Astrocyte (in vitro differentiated cells and primary cell): ENCODE data around the gene KY. TPM values are rescaled to one million over a fixed set of nuclear protein-coding genes. Genes with fewer than 3 reads are reported as not detected.

Experiments
- DNase-seq: peaks from one replicate; pipeline ENCODE4 v3.0.0-alpha.2; 2010; ENCODE audit warnings: low read depth
- FAIRE-seq: peaks from 2 replicates; lab custom pipeline; 2011; peaks lifted over from hg19 to GRCh38; lab: Jason Lieb, UNC
- H2AFZ ChIP-seq: 2 replicates; pipeline ENCODE4 v1.6.0; 2012; ENCODE audit warnings: low read depth, low read length, inconsistent platforms
- H3K27ac ChIP-seq: 2 replicates; pipeline ENCODE4 v1.5.1; 2011; ENCODE audit warnings: low read depth, low read length, inconsistent platforms
- H3K27me3 ChIP-seq: 2 replicates; pipeline ENCODE4 v1.6.0; 2011; ENCODE audit warnings: low read length, inconsistent platforms; ENCODE audit not compliant: insufficient read depth
- H3K36me3 ChIP-seq: 2 replicates; pipeline ENCODE4 v1.5.1; 2011; ENCODE audit warnings: low read length, inconsistent platforms; ENCODE audit not compliant: insufficient read depth
- H3K4me1 ChIP-seq: 2 replicates; pipeline ENCODE4 v1.5.1; 2011; ENCODE audit warnings: low read length, inconsistent platforms; ENCODE audit not compliant: insufficient read depth
- H3K4me2 ChIP-seq: 2 replicates; pipeline ENCODE4 v1.6.0; 2012; ENCODE audit warnings: low read length, inconsistent platforms
- H3K4me3 ChIP-seq: 2 replicates; pipeline ENCODE4 v1.5.1; 2011; ENCODE audit warnings: low read depth, mild to moderate bottlenecking, low read length, inconsistent platforms; ENCODE audit not compliant: insufficient read depth
- H3K79me2 ChIP-seq: 2 replicates; pipeline ENCODE4 v1.6.0; 2012; ENCODE audit warnings: mild to moderate bottlenecking, low read length, inconsistent platforms; ENCODE audit not compliant: insufficient read depth
- H3K9ac ChIP-seq: 2 replicates; pipeline ENCODE4 v1.6.0; 2012; ENCODE audit warnings: mild to moderate bottlenecking, low read length, inconsistent platforms
- H3K9me3 ChIP-seq: 2 replicates; pipeline ENCODE4 v1.5.1; 2012; ENCODE audit warnings: low read depth, mild to moderate bottlenecking, low read length, inconsistent platforms; ENCODE audit not compliant: insufficient read depth
- H4K20me1 ChIP-seq: 2 replicates; pipeline ENCODE4 v1.6.0; 2012; ENCODE audit warnings: low read length, inconsistent platforms; ENCODE audit not compliant: insufficient read depth
- H3K27ac Mint-ChIP-seq: one replicate; pipeline ENCODE4 v1.8.0; 2021; ENCODE audit warnings: mild to moderate bottlenecking, mixed read lengths; ENCODE audit not compliant: unreplicated experiment
- H3K27me3 Mint-ChIP-seq: one replicate; pipeline ENCODE4 v1.8.0; 2021; ENCODE audit warnings: low read depth, mixed read lengths; ENCODE audit not compliant: unreplicated experiment
- H3K36me3 Mint-ChIP-seq: one replicate; pipeline ENCODE4 v1.8.0; 2021; ENCODE audit warnings: low read depth, mixed read lengths; ENCODE audit not compliant: unreplicated experiment
- H3K4me1 Mint-ChIP-seq: one replicate; pipeline ENCODE4 v1.8.0; 2021; ENCODE audit warnings: low read depth, mixed read lengths; ENCODE audit not compliant: unreplicated experiment
- H3K4me3 Mint-ChIP-seq: one replicate; pipeline ENCODE4 v1.8.0; 2021; ENCODE audit warnings: mild to moderate bottlenecking, moderate library complexity, mixed read lengths; ENCODE audit not compliant: unreplicated experiment
- H3K9me3 Mint-ChIP-seq: one replicate; pipeline ENCODE4 v1.8.0; 2021; ENCODE audit warnings: mild to moderate bottlenecking, mixed read lengths; ENCODE audit not compliant: unreplicated experiment
- CTCF ChIP-seq: IDR thresholded peaks from 2 replicates; pipeline ENCODE4 v1.5.1; 2011; ENCODE audit warnings: low read depth, mild to moderate bottlenecking, inconsistent platforms, low read length, moderate library complexity; ENCODE audit not compliant: insufficient read depth
- EZH2 ChIP-seq: IDR thresholded peaks from 2 replicates; pipeline ENCODE4 v1.6.1; 2012; ENCODE audit warnings: mild to moderate bottlenecking, low read length, inconsistent platforms; ENCODE audit not compliant: insufficient read depth
- total RNA-seq: library from RNA; stranded (reverse); gene quantifications from 2 replicates; pipeline ENCODE4 v1.2.1, GENCODE V29; 2021

KY gene
- total RNA-seq, 1 donor from 2014 or later = 0.11 TPM

DNA sequence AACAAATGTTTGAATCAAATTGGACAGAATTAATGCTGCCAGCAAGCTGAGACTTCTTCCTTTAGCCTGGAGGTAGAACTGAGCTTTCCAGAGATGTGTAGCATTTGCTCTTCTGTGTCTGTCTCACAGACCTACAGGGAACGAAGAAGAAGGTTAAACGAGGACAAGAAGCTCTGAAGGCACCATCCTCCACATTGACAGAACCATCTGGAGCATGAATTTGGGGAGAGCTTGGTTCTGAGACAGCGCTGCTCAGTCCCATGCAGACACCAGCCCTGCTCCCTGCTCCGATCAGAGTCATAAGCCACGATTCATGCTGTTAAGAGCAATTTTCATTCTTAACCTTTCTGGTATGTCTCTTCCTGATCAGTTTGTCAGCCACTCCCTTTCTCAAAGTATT is 7.7 kb upstream of the KY start:
- Histone ChIP-seq H3K4me2 (no peak overlapping the region), H3K4me1 (no peaks in the 10 kb centered on the region), H3K9ac (no peak overlapping the region), H3K27ac (no peak overlapping the region), H2AFZ (no peak overlapping the region), H3K36me3 (no peaks in the 10 kb centered on the region), H4K20me1 (no peaks in the 10 kb centered on the region), H3K9me3 (no peaks in the 10 kb centered on the region), H3K27me3 (no peaks in the 10 kb centered on the region), H3K79me2 (no peaks in the 10 kb centered on the region), H3K4me3 (no peak overlapping the region)
- peaks cover 12% of the 10 kb centered on the region for H3K9me3 Mint-ChIP-seq
- no peak for DNase-seq
- no peak overlapping the region for H3K27ac Mint-ChIP-seq
- peaks cover 4% of the 10 kb centered on the region for H3K36me3 Mint-ChIP-seq
- peaks cover 45% of the 10 kb centered on the region for H3K27me3 Mint-ChIP-seq
- no peak for FAIRE-seq
- H3K4me1 Mint-ChIP-seq = peaks cover 5% of the 10 kb centered on the region
- H3K4me3 Mint-ChIP-seq = no peak overlapping the region
- TF ChIP-seq CTCF (no peak), EZH2 (no peak)

DNA sequence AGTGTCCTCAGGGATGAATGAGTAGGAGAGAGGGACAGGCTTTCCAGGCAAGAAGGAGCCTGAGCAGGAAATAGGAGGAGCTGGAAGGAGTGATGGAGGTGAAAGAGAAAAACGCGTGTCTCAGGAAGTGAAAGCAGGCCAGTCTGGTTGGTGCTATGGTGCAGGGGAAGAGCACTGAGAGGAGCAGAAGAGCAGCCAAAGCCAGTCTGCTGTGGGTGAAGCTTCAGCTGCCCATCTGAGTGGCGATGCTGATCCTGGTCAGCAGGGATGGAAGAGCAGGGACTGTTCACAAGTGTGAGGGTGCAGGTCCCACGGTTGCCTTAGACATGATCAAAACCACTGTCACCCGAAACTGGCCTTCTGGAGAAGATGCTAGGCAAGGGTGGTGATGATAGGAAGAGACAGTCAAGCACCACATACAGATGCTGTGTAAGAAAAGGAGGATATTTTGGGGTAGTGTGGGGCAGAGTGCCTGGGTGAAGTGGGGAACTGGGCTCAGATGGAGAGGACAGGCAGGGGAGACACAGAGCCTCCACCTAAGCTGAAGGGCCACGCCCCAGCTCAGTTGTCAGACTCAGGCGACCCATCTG is 5.5 kb upstream of the KY start:
- H3K27ac Mint-ChIP-seq = no peak overlapping the region
- Histone ChIP-seq H4K20me1 (no peaks in the 10 kb centered on the region), H3K27ac (no peak overlapping the region), H3K4me1 (peaks cover 13% of the 10 kb centered on the region), H3K79me2 (no peaks in the 10 kb centered on the region), H3K9me3 (no peaks in the 10 kb centered on the region), H3K27me3 (no peaks in the 10 kb centered on the region), H3K36me3 (no peaks in the 10 kb centered on the region), H2AFZ (no peak overlapping the region), H3K4me2 (no peak overlapping the region), H3K4me3 (no peak overlapping the region), H3K9ac (no peak overlapping the region)
- H3K4me3 Mint-ChIP-seq = no peak overlapping the region
- peaks cover 2% of the 10 kb centered on the region for H3K4me1 Mint-ChIP-seq
- DNase-seq (no peak), FAIRE-seq (no peak)
- H3K36me3 Mint-ChIP-seq = peaks cover 3% of the 10 kb centered on the region
- peaks cover 65% of the 10 kb centered on the region for H3K27me3 Mint-ChIP-seq
- TF ChIP-seq CTCF (no peak), EZH2 (no peak)
- peaks cover 10% of the 10 kb centered on the region for H3K9me3 Mint-ChIP-seq

- no peak overlapping the region for H3K4me3 Mint-ChIP-seq
- Histone ChIP-seq H2AFZ (no peak overlapping the region), H3K27me3 (no peaks in the 10 kb centered on the region), H3K4me1 (peaks cover 19% of the 10 kb centered on the region), H3K9ac (no peak overlapping the region), H3K36me3 (no peaks in the 10 kb centered on the region), H3K4me3 (no peak overlapping the region), H3K9me3 (no peaks in the 10 kb centered on the region), H3K4me2 (no peak overlapping the region), H4K20me1 (no peaks in the 10 kb centered on the region), H3K79me2 (no peaks in the 10 kb centered on the region), H3K27ac (no peak overlapping the region)
- H3K9me3 Mint-ChIP-seq = peaks cover 7% of the 10 kb centered on the region
- peaks cover 3% of the 10 kb centered on the region for H3K36me3 Mint-ChIP-seq
- H3K27me3 Mint-ChIP-seq = peaks cover 67% of the 10 kb centered on the region
- FAIRE-seq (no peak), DNase-seq (no peak)
- H3K4me1 Mint-ChIP-seq = peaks cover 2% of the 10 kb centered on the region
- H3K27ac Mint-ChIP-seq = no peak overlapping the region
- TF ChIP-seq CTCF = no peak
- no peak for TF ChIP-seq EZH2
Measured at GRCh38 chr3:134655706-134656105, 4.9 kb upstream of the KY start.
